NCI-H524 (cell line): ENCODE results near the gene TMEM204.

Experiments
- DNase-seq, 2 experiments: peaks; one replicate each; lab custom pipeline; 2025; lab: John Stamatoyannopoulos, UW

The TMEM204 gene

DNA sequence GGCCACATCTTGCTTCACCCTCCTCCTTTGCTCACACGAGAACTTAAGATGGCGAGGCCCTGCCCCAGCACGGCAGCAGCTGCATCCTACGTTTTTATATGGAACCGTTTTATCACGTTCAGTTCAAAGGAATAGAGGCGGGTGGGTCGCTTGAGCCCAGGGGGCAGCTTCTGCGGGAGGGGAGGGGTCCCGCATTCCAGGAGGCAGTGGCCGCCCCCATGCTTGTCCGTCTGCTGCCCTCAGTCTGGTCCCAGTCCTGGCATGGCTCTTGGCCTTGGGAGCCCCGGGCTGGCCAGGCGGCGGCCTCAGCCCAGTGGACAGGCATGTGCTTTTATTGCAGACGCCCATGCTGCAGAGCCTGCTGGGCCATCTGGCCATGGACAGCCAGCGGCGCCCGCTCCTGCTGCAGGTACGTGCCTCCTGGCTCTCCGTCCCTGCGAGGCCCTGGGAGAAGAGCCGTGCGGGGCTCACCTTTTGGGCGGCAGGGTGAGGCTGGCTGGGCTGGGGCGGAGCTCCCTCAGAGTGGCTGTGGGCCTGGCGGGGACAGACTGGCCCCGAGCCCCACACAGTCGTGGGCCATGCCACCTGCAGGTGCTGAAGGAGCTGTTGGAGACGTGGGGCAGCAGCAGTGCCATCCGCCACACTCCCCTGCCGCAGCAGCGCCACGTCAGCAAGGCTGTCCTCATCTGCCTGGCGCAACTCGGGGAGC, 33.6 kb upstream of the TMEM204 start:
- no peak for DNase-seq

DNA sequence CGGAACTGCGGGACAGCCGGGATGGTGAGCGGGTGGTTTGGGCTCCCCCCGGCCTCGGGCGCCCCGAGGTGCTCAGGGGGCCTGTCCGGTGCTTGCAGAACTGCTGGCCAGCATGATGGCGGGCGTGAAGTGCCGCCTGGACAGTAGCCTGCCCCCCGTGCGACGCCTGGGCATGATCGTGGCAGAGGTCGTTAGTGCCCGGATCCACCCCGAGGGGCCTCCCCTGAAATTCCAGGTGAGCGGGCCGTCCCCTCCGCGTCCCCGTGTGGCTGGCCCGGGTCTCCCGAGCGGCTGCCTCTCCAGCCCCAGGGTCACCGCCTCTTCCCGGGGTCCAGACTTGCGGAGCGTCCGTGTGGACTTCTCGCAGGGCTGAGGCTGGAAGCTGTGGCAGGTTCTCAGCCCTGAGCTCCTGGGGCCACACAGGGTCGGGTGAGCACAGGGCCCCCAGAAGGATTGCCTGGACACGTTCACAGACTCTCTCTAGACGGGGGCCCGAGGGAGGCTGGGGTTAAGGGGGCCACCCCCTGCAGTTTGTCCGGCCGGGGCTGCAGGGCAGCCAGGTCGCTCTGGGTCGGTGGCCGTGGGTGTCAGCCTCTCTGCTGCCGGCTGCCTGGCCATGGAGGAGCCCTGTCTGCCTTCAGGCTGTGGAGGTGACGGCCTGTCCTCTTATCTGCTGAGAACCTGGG, 32.9 kb upstream of the TMEM204 start:
- no peak for DNase-seq

GRCh38 chr16:1501630-1502029, 31.8 kb upstream of the TMEM204 start:
- no peak for DNase-seq

- no peak for DNase-seq
These were observed 31.1 kb upstream of the TMEM204 start for GRCh38 chr16:1502092-1503004.

- no peak for DNase-seq
These were observed 30.1 kb upstream of the TMEM204 start for GRCh38 chr16:1503110-1503955.

GRCh38 chr16:1505073-1505844, 28.2 kb upstream of the TMEM204 start:
- DNase-seq: no peak

DNA sequence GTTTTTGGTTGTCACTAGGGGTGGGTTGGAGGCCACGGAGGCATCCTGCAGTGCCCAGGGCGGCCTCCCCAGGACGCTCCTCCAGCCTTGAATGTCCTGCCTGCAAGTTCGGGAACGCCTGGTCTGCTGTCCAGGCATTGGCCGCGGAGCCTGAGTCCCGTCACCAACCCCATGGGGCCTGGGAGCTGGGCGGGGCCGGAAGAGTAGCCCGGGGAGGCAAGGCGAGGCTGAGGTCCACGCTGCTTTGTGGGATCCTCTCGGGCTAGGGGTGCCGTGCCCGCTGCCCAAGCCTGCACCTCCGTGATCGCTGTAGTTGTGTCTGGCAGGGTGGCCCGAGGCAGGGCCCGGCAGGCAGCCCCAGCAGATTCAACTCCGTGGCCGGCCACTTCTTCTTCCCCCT, 27.6 kb upstream of the TMEM204 start:
- no peak for DNase-seq

DNA sequence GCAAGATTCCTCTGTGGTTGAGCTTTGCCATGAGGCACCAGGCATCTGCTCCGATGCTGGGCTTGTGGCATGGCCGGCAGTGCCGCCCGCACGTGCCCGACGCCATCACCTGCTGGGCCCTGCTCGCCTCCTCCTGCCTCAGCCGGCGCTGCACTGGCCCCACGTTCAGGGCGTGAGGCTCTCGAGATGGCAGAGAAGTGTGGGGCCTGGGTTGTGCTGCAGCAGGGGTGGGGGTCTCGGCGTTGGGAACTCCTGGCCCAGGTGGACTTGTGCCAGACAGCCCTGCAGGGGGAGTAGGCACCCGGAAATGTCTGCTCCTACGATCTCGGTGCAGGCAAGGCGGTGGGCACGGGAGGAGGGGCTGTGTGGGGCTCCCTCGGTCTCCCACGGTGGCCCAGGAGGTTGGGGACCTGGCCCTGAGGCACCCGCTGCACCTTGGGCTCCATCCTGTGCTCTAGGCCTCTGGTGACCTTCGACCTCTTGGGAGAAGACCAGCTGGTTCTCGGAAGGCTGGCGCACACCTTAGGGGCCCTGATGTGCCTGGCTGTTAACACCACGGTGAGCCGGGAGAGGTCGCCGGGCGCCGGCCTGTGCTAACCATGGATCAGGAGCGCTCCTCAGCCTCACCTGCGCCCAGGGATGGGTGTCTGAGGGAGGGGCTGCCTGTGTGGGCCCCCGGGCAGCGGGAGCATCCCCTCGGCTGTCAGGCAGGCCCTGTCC, 26.8 kb upstream of the TMEM204 start:
- no peak for DNase-seq

DNA sequence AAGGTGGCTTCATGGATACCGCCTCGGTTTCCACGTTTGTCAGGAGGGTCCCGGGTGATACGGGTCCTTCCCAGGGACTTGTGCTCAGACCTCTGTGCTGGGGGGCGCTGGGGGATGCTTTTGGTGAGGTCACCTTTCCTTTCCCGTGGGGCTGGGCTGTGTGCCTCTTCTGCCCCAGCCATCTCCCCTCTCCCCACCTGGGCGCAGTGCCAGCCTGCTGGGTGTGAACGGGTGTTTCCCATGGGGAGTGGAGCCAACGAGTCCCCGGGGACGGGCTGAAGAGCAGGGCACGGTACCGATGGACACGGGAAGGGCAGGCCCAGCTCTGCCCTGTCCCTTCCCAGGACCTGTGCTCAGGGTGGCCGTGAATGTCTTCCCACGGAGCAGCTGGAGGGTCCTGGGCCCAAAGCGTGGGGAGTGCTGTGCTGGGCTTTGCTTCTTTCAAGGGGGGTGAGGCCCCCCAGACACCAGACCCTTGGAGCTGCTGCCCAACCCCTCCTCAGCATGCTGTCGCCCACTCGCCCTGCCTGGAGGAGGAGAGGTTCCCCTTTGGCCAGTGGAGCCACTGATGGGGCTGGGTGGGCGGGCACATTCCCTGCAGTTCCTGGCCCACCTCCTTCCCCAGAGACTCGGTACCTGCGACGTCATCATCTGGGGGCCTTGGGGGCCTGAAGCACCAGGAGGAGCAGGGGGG, 24.8 kb upstream of the TMEM204 start:
- no peak for DNase-seq

- DNase-seq: no peak
These were observed 23.9 kb upstream of the TMEM204 start for GRCh38 chr16:1509307-1510221.

DNA sequence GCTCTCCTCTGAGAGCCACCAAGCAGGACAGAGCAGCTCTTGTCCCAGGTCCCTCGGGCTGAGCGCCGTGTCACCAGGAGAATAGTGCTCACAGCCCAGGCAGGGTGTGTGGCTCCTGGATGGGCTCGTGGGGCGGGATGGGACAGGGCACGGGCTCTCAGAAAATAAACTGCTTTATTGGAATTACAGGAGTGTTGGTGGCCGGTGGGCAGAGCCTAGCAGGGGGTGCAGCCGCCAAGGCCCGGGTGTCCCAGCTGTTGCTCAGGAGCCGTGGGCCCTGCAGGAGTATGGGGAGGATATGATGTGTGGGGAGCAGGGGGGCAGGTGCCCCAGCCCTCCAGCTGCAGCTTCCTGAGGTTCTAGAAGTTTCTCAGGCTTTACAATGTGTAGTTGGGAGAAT, 23.2 kb upstream of the TMEM204 start:
- DNase-seq: no peak

- DNase-seq: no peak
These were observed 22.5 kb upstream of the TMEM204 start for GRCh38 chr16:1510941-1511351.

- DNase-seq: no peak
These were observed 21.6 kb upstream of the TMEM204 start for GRCh38 chr16:1511662-1512569.

DNA sequence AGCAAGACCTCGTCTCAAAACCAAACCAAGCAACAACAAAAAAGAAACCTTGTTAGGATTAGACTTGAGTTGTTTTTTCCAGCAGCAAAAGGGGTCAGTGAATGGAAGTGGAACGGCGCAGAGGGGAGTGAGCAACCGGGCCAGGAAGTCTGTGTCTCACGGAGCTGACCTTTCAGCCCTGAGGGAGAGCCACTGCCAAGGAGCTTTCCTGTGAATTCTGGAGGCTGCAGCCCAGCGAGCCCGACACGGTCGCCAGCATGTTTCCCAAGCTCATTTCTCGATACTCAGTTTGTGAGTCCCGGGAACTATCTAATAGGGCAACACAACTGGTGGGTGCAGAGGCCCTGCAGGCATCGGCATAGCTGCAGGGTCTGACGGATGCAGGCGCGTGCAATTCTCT, 20.7 kb upstream of the TMEM204 start:
- DNase-seq: no peak

DNA sequence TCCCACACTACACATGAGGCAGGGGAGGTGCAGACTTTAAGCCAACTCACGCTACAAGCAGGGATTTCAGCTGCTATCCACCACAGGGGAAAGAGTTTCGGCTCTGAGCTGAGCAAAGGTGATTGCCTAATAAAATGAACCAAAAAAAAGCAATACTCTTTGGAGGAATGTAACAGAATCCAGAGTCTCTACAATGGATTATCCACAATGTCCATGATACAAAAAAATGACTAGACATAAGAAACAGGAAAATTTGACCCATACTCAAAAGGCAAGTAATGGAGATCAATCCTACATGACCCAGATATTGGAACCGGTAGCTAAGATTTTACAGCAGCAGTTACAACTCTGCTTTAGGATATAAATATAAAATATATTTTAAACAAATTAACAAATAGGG, 19.0 kb upstream of the TMEM204 start:
- DNase-seq: no peak

DNA sequence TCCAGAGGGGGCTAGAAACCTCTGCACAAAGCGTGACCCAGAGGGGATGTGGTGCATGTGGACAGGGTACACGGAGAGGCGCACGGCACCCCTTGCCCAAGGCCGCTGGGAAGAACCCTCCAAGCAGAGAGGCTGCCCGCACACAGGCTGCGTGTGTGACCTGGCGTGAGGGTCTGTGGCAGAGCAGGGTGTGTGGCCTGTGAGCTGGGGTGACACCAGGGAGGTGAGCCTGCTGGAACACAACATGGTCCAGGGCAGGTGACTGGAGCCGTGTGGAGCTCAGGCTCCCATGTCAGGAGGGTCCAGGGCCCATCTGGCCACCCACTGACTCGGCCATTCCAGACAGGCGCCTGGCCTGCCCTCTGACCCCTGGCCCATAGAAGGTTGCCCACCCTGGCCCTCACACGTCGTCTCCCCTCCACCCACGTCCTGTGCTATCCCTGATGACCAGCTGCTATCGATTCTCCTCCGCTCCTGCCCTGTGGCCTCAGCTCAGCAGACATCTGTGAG, 14.8 kb upstream of the TMEM204 start:
- no peak for DNase-seq

GRCh38 chr16:1519831-1520230, 13.6 kb upstream of the TMEM204 start:
- no peak for DNase-seq
